ENCODE data around the gene LAYN. TPM values are rescaled to one million over a fixed set of nuclear protein-coding genes. Genes with fewer than 3 reads are reported as not detected.
A peak's percentile ranks its signal among the peaks of the same experiment; 100 is the strongest.

Gene LAYN
- total RNA-seq, 8 experiments from 2014 or later: 0.21 to 11.8 (median 0.54) TPM; not detected in 1

DNA sequence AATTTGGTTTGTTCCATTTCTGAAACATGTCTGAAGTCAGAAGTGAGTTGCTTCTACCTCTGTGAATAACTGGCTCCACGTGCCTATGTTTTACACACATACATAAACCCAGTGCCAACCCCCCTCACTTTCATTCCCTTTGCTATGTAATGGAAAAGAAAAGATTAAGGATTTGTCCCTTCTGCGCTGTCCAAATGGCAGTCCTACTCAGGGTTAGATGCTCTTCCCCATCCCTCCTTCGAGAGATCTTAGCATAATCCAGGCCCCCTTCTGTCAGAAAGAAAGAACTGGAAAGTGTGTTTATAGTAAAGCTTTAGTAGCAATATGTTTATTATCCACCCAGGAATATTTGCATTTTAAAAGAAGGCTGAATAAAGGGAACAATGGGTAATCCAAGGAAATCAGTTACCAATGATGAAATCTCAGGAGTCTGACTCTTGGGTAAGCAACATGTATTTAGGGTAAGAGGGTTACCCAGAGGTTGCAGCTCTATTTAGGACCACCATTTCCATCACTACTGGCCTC, 3.1 kb upstream of the LAYN start:
- 33 to 90% (median 63%) methylated on average over 1 to 3 of the region's 3 CpGs for WGBS, 10 experiments
- in situ Hi-C loops (cut with MboI; ENCODE audit: low pct_unique_long_range_greater_than_20kb in 2 of 9, low sequenced_read_pairs in 9 of 9, unreplicated experiment in 9 of 9): no loop called here
- Histone ChIP-seq H3K27ac (no peak overlapping the region), H3K4me3 (no peak overlapping the region), H3K4me1 (replicated peaks in 1 of 2) (no peaks in the 10 kb centered on the region)
- ATAC-seq (replicated peaks in 6 of 8): no peak

GRCh38 chr11:111538407-111539114, 2.0 kb upstream of the LAYN start:
- WGBS, 10 experiments: 40 to 100% (median 67%) methylated on average over 1 of the region's 1 CpG; no CpG with 5 or more reads in 3 of the 10 experiments
- no peak overlapping the region for H3K4me3 ChIP-seq
- ATAC-seq (replicated peaks in 6 of 8): no peak
- no peaks in the 10 kb centered on the region for H3K4me1 ChIP-seq (replicated peaks in 1 of 2)
- no peak overlapping the region for H3K27ac ChIP-seq
- in situ Hi-C loops (cut with MboI; ENCODE audit: low pct_unique_long_range_greater_than_20kb in 2 of 9, low sequenced_read_pairs in 9 of 9, unreplicated experiment in 9 of 9): no loop called here

DNA sequence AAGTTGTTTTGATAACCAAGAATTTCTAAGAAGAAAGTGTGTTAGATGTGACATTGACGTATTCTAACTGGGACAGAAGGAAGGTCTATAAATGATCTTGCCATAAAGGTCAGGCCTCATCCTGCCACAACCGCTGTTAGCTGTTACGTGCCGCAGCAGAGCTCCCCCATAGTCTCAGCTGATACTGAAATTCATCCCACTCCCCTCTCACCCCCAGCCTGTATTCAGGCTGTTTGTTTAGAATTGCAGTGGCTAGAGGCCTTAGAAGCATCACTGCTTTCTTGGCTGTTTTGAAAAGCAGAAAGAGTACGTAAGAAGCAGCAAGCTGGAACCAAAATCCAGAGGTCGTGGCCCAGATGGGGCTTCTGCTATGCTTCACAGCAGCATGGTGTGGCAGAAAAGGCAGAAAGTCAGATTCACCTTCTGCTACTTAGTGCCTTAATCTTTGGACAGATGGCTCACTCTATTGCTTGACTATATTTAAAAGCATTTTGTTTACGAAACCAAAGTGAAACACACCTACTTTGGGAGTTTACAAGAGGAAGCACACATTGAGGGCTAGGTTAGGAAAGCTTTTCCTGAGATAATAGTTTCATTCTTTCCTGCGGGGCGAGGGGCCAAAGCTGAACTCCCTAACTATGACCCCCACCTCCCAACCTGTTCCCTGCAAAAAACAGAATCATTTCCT, 950 bp upstream of the LAYN start:
- Histone ChIP-seq H3K4me3 (no peak overlapping the region), H3K27ac (no peak overlapping the region), H3K4me1 (replicated peaks in 1 of 2) (no peaks in the 10 kb centered on the region)
- in situ Hi-C loops (cut with MboI; ENCODE audit: low pct_unique_long_range_greater_than_20kb in 2 of 9, low sequenced_read_pairs in 9 of 9, unreplicated experiment in 9 of 9): no loop called here
- 47 to 95% (median 85%) methylated on average over 2 to 9 of the region's 9 CpGs for WGBS, 10 experiments
- no peak for ATAC-seq (replicated peaks in 6 of 8)

GRCh38 chr11:111540937-111541253, 375 bp downstream of the LAYN start:
- ATAC-seq (replicated peaks in 6 of 8): peak; percentile 42 to 75 (median 69)
- no CpG with 5 or more reads among the region's 22 CpGs for WGBS, 10 experiments
- Histone ChIP-seq H3K27ac (no peak overlapping the region), H3K4me3 (peak overlapping the region; percentile 24 to 31 (median 29)), H3K4me1 (replicated peaks in 1 of 2) (no peaks in the 10 kb centered on the region)
- in situ Hi-C loops (cut with MboI; ENCODE audit: low pct_unique_long_range_greater_than_20kb in 2 of 9, low sequenced_read_pairs in 9 of 9, unreplicated experiment in 9 of 9): no loop called here

- peak; percentile 27 to 57 (median 44) for ATAC-seq (replicated peaks in 6 of 8)
- in situ Hi-C loops (cut with MboI; ENCODE audit: low pct_unique_long_range_greater_than_20kb in 2 of 9, low sequenced_read_pairs in 9 of 9, unreplicated experiment in 9 of 9): no loop called here
- 19 to 58% (median 32%) methylated on average over 1 to 18 of the region's 41 CpGs; no CpG with 5 or more reads in 3 of the 10 experiments for WGBS, 10 experiments
- H3K27ac ChIP-seq: no peak overlapping the region
- no peaks in the 10 kb centered on the region for H3K4me1 ChIP-seq (replicated peaks in 1 of 2)
- H3K4me3 ChIP-seq: peak overlapping the region; percentile 24 to 31 (median 29)
Measured at GRCh38 chr11:111541254-111542061, 938 bp downstream of the LAYN start.

DNA sequence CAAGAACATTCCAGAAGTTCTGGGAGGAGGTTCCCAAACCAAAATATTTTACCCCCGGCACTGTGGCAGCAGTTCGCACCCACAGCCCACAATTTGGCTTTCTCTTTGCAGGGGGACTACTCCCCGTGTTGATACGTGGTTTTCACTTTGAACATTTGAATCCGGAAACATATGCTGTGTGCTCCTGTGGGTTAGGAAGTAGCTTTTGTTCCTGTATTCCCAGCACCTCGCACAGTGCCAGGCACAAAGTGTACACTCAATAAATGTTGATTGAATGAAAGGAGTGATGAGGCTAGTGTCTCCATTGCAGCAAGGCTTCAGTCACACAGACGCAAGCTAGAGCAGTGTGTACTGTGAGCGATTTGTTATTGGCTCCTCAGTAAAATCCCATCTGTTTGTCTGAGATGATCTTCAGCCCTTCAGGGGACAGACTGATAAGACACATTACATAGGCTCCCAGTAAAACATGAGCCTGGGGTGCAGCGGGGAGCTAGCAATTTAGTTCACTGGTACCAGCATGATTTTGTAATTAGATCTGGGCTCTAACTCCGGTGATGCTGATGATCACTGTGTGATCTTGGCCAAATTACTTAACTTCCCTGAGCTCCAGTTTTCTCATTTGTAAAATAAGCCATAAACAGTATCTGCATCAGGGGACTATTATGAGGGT, 2.2 kb downstream of the LAYN start:
- no peak for ATAC-seq (replicated peaks in 6 of 8)

GRCh38 chr11:111548525-111548924, 8.0 kb downstream of the LAYN start:
- Histone ChIP-seq H3K4me3 (no peak overlapping the region), H3K27ac (no peak overlapping the region), H3K4me1 (replicated peaks in 1 of 2) (peaks cover 6 to 12% of the 10 kb centered on the region in 2 donors)
- in situ Hi-C loops (cut with MboI; ENCODE audit: low pct_unique_long_range_greater_than_20kb in 2 of 9, low sequenced_read_pairs in 9 of 9, unreplicated experiment in 9 of 9): no loop called here
- peak in 5 of 8 experiments; percentile 8 to 51 (median 23) for ATAC-seq (replicated peaks in 6 of 8)
- 80 to 100% (median 80%) methylated on average over 1 to 2 of the region's 2 CpGs; no CpG with 5 or more reads in 5 of the 10 experiments for WGBS, 10 experiments

More for the DNA sequence above, 2.2 kb downstream of the LAYN start:
- Histone ChIP-seq H3K27ac (no peak overlapping the region), H3K4me1 (replicated peaks in 1 of 2) (no peaks in the 10 kb centered on the region), H3K4me3 (no peak overlapping the region)
- 58 to 98% (median 73%) methylated on average over 2 to 7 of the region's 10 CpGs for WGBS, 10 experiments
- in situ Hi-C loops (cut with MboI; ENCODE audit: low pct_unique_long_range_greater_than_20kb in 2 of 9, low sequenced_read_pairs in 9 of 9, unreplicated experiment in 9 of 9): no loop called here

DNA sequence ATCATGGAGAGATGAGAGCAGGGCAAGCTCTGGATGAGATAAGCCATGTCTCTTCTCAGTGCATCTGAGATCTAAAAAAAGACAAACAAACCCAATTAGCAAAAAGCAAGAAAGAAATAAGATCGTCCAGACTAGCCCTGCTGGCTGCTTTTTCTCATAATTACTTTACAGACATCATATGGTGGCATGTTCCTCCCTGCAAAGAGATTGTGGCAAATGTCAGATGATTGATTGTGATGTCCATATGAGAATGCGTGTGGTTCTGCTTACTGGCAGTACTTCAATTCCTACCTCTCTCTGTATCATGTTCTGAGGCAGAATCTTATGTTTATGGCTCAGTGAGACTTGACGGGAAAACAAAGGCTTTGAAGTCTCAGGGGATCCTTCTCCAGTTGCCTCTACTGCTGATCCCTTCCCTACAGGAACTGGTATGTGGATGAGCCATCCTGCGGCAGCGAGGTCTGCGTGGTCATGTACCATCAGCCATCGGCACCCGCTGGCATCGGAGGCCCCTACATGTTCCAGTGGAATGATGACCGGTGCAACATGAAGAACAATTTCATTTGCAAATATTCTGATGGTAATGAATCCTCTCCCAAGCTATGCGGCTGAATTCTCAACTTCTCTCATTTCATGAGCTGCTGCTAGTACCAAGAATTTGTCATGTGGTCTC, 8.8 kb downstream of the LAYN start:
- in situ Hi-C loops (cut with MboI; ENCODE audit: low pct_unique_long_range_greater_than_20kb in 2 of 9, low sequenced_read_pairs in 9 of 9, unreplicated experiment in 9 of 9): no loop called here
- no peak overlapping the region for H3K27ac ChIP-seq
- 54 to 90% (median 74%) methylated on average over 1 to 10 of the region's 11 CpGs; no CpG with 5 or more reads in 1 of the 10 experiments for WGBS, 10 experiments
- ATAC-seq (replicated peaks in 6 of 8): peak in 7 of 8 experiments; percentile 22 to 94 (median 83)
- H3K4me3 ChIP-seq: no peak overlapping the region
- peaks cover 6 to 12% of the 10 kb centered on the region in 2 donors for H3K4me1 ChIP-seq (replicated peaks in 1 of 2)

GRCh38 chr11:111549869-111550203, 9.3 kb downstream of the LAYN start:
- peaks cover 6 to 12% of the 10 kb centered on the region in 2 donors for H3K4me1 ChIP-seq (replicated peaks in 1 of 2)
- no peak overlapping the region for H3K27ac ChIP-seq
- in situ Hi-C loops (cut with MboI; ENCODE audit: low pct_unique_long_range_greater_than_20kb in 2 of 9, low sequenced_read_pairs in 9 of 9, unreplicated experiment in 9 of 9): no loop called here
- no peak for ATAC-seq (replicated peaks in 6 of 8)
- WGBS, 10 experiments: 45 to 74% (median 63%) methylated on average over 1 to 3 of the region's 3 CpGs; no CpG with 5 or more reads in 3 of the 10 experiments
- no peak overlapping the region for H3K4me3 ChIP-seq

DNA sequence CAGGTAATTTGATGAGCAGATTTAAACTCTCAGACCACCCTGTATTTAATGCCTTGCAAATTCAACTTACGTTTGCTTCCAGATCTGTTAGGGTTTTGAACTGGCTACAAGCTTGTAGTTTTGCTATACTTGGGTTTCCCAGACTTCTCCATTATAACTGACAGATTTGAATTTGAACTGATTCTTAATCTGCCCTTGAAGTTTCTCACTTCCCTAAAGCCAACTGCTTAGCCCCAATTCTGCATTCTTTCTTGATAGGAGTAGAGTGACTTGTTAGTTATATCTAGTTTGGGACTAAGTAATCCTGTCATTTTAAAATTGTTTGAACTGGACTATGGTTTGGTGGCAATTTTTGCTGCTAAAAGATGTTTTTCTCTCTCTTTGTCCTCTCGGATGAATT, 9.7 kb downstream of the LAYN start:
- in situ Hi-C loops (cut with MboI; ENCODE audit: low pct_unique_long_range_greater_than_20kb in 2 of 9, low sequenced_read_pairs in 9 of 9, unreplicated experiment in 9 of 9): no loop called here
- 10 to 100% (median 80%) methylated on average over 1 to 2 of the region's 2 CpGs for WGBS, 10 experiments
- ATAC-seq (replicated peaks in 6 of 8): no peak
- peaks cover 6 to 12% of the 10 kb centered on the region in 2 donors for H3K4me1 ChIP-seq (replicated peaks in 1 of 2)
- no peak overlapping the region for H3K27ac ChIP-seq
- no peak overlapping the region for H3K4me3 ChIP-seq

DNA sequence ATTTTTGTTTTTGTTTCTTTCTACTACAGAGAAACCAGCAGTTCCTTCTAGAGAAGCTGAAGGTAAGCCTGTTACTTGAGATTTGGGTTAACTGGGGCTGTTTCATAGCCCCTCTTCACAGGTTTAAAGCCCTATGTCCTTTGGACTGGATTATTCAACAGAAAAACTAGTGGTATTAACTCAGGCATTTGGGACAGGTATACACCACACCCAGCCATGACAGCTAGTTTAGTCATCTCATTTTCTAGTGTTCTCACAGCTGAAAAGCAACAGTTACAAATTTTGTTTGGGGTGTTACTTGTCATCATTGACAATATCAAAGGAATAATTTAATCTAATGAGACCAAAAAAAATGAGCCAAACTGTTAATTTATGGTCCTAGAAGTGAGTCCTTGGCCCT, 14.0 kb downstream of the LAYN start:
- H3K27ac ChIP-seq: no peak overlapping the region
- no peak for ATAC-seq (replicated peaks in 6 of 8)
- H3K4me1 ChIP-seq (replicated peaks in 1 of 2): peaks cover 2 to 3% of the 10 kb centered on the region in 2 donors
- in situ Hi-C loops (cut with MboI; ENCODE audit: low pct_unique_long_range_greater_than_20kb in 2 of 9, low sequenced_read_pairs in 9 of 9, unreplicated experiment in 9 of 9): no loop called here
- H3K4me3 ChIP-seq: no peak overlapping the region

DNA sequence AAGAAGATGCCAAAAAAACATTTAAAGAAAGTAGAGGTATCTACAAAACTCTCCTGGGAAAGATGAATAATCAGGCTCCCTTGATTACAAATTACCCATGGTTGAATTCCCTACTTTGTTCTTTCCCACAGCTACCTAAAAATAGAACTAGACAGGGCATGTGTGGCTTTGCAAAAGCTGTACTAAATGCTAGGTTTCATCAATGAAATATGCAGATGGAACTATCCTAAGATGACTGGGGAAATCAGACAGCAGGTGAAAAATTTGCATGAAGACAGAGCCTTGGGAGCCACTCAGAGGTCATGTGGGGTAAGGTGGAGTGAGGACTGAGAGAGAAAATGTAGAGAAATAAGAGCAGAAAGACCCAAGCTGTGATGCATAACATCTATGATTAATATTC, 14.7 kb downstream of the LAYN start:
- Histone ChIP-seq H3K27ac (no peak overlapping the region), H3K4me3 (no peak overlapping the region), H3K4me1 (replicated peaks in 1 of 2) (peaks cover 0 to 3% of the 10 kb centered on the region in 2 donors)
- ATAC-seq (replicated peaks in 6 of 8): no peak
- in situ Hi-C loops (cut with MboI; ENCODE audit: low pct_unique_long_range_greater_than_20kb in 2 of 9, low sequenced_read_pairs in 9 of 9, unreplicated experiment in 9 of 9): no loop called here
